COLO829 (cell line): ENCODE results near the gene USP8.
"Not testable (repeated sequence)": the region's sequence is repeated elsewhere in the genome, so short reads cannot be mapped to it uniquely, and the experiment has no call there.

Source experiments
- DNase-seq: peaks from one replicate; pipeline ENCODE4 v3.0.0; 2012; ENCODE audit warnings: low spot score

The USP8 gene

GRCh38 chr15:50440932-50441331 lies 16.7 kb downstream of the USP8 start:
- DNase-seq = no peak

GRCh38 chr15:50452927-50453326 lies 28.7 kb downstream of the USP8 start:
- no peak for DNase-seq

- no peak for DNase-seq
These were observed 34.3 kb downstream of the USP8 start for GRCh38 chr15:50458348-50459112.

- no peak for DNase-seq
These were observed 39.5 kb downstream of the USP8 start for GRCh38 chr15:50463423-50464358.

DNA sequence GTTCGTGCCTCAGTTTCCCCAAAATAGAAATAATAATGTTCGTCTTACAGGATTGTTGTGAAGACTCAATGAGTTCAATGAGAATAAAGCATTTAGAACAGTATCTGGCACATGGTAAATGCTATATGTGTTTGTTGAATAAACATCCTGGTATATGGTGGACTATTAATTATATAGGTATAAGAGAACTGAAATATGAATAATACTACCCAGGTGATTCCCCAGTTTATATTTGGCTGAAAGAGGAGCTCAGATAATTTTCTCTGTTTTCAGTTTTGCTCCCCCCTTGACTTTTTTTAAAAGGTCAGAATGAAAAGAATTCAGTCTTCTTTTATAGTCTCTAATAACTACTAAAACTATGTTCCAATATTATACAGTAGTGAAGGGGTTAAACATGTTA lies 46.9 kb downstream of the USP8 start:
- no peak for DNase-seq

- no peak for DNase-seq
These were observed 51.9 kb downstream of the USP8 start for GRCh38 chr15:50476143-50476542.

DNA sequence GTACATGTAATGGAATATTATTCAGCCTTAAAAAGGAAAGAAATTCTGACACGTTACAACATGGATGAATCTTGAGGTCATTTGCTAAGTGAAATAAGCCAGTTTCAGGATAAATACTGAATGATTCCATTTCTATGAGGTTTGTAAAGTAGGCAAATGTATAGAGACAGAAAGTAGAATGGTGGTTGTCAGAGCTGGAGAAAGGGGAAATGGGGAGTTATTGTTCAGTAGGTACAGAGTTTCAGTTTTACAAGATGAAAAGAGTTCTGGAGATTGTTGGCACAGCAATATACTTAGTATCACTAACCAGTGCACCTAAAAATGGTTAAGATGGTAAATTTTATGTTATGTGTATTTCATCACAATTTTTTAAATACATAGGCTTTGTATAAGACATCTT lies 60.6 kb downstream of the USP8 start:
- no peak for DNase-seq

DNA sequence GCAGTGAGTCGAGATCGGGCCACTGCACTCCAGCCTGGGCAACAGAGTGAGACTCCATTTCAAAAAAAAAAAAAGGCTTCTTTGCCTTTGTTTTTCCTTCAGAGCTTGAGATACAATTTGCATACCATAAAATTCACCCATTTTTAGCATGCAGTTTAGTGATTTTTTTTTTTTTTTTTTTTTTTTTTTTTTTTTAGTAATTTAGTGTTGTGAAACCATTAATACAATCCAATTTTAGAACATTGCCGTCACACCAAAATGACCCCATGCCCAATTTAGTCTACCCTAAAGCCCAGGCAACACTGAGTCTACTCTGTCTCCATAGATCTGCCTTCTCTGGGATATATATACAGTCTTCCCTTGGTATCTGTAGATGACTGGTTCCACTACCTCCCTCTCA lies 61.2 kb downstream of the USP8 start:
- no peak for DNase-seq

GRCh38 chr15:50487287-50487686 lies 63.1 kb downstream of the USP8 start:
- DNase-seq = no peak

DNA sequence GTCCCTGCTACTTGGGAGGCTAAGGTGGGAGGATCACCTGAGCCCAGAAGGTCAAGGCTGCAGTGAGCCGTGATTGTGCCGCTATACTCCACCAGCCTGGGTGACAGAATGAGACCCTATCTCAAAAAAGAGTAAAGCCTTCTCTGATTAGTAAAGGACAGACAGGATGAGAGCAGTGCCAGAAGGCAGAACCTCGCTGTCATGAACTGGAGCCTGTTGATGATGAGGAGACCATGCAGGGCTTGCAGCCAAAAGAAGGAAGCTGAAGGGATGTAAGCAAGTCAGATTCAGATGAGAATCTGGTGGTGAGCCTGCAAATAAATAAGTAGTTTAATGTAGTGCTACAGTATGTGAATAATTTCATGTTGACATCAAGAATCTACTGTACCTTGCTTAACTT lies 69.4 kb downstream of the USP8 start:
- no peak for DNase-seq

DNA sequence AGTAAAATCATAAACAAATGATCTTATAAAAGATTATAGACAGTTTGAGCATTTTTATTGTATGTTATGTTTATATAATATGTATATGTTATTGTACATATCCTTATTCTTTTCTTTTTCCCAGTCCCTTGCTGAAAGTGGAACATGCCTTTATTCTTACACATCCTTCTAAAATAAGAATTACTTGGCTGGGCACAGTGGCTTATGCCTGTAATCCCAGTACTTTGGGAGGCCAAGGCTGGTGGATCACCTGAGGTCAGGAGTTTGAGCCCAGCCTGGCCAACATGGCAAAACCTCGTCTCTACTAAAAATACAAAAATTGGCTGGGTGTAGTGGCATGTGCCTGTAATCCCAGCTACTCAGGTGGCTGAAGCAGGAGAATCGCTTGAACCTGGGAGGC lies 70.3 kb downstream of the USP8 start:
- not testable (repeated sequence) for DNase-seq

- no peak for DNase-seq
These were observed 72.5 kb downstream of the USP8 start for GRCh38 chr15:50496692-50497091.

DNA sequence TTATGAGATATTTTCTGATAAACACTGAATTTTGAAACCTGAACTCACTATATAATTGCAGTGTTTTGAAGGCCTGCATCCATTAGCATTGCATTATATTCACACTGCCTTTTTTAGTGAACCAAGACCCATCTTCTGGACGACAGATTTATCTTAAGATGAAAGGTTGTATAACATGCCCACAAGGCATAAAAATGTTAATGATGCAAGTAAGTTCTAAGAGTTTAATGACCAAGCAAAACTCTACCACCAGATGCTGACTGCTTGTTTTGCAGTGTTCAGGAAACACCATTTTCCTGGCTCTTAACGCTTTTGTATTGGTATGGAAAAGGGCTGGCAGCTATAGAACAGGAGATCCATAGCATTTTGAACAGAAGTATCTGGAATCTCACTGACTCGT lies 76.1 kb downstream of the USP8 start:
- DNase-seq = no peak

GRCh38 chr15:50501815-50502214 lies 77.6 kb downstream of the USP8 start:
- no peak for DNase-seq

DNA sequence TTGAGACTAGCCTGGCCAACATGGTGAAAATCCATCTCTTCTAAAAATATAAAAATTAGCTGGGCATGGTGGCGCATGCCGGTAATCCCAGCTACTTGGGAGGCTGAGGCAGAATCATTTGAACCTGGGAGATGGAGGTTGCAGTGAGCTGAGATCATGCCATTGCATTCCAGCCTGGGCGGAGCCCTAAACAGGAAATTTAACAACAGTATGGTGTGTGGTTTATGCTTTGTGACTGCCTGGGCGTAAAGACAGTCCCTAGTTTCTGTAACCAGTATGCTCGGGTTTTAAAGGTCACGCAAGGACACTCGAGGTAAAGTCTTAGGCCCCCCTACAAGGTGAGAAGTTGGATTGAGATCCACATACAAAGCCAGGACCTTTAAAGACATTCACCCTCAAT lies 78.9 kb downstream of the USP8 start:
- DNase-seq = no peak

DNA sequence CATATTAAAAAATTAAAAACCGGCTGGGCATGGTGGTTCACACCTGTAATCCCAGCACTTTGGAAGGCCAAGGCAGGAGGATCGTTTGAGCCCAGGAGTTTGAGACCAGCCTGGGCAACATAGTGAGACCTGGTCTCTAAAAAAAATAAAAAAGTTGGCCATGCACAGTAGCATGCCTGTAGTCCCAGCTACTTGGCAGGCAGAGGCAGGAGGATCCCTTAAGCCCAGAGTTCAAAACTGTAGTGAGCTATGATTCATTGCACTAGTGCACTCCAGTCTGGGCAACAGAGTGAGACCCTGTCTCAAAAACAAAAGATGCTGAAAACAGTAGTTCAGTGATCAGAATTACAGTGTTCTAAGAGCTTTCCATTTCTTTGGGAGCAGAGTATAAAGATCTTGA lies 81.5 kb downstream of the USP8 start:
- not testable (repeated sequence) for DNase-seq

GRCh38 chr15:50506121-50506520 lies 81.9 kb downstream of the USP8 start:
- no peak for DNase-seq

DNA sequence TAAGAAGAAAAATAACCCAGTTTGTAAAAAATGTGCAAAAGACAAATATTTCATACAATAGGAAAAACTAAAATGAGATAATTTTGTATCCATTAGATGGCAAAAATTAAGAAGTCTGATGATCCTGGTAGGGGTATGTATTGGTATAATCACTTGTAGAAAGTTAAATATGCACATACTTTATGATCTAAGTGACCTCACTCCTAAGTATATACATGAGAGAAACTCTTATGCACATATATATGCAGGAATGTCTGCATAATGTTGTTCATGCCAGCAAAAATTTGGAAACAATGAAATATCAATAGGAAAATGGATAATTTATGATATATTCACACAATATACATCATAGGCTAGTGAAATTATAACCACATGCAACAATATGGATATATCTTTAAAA lies 88.8 kb downstream of the USP8 start:
- no peak for DNase-seq

DNA sequence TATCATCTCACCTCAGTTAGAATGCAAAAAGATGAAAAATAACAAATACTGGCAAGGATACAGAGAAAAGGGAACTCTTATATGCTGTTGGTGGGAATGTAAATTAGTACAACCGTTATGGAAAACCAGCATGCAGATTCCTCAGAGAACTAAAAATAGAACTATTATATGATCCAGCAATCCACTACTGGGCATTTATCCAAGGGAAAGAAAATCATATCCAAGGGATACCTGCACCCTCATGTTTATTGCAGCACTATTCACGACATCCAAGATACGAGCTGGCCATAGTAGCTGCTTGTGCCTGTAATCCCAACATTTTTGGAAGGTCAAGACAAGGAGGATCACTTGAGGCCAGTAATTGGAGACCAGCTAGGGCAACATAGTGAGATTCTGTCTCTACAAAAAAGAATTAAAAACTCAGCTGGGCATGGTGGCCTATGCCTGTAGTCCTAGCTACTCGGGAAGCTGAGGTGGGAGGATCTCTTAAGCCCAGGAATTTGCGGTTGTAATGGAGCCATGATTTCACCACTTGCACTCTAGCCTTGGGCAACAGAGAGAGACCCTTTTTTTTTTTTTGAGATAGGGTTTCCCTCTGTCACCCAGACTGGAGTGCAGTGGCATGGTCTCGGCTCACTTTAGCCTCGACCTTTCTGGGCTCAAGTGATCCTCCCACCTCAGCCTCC lies 95.7 kb downstream of the USP8 start:
- DNase-seq = no peak

DNA sequence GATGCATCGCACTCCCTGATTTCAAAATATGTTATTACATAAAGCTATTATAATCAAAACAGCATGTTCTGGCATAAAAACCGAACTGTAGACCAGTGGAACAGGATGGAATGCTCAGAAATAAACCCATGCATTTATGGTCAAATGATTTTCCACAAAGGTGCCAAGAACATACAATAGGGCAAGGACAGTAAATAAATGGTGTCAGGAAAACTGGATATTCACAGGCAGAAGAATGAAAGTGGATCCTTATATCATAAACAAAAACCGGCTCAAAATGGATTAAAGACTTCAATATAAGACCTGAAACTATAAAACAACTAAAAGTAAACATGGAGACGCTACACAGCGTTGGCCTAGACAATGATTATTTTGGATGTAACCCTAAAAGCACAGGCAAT lies 99.6 kb downstream of the USP8 start:
- DNase-seq = no peak

GRCh38 chr15:50531163-50531562 lies 107.0 kb downstream of the USP8 start:
- DNase-seq = no peak

- no peak for DNase-seq
These were observed 107.6 kb downstream of the USP8 start for GRCh38 chr15:50531766-50532165.

DNA sequence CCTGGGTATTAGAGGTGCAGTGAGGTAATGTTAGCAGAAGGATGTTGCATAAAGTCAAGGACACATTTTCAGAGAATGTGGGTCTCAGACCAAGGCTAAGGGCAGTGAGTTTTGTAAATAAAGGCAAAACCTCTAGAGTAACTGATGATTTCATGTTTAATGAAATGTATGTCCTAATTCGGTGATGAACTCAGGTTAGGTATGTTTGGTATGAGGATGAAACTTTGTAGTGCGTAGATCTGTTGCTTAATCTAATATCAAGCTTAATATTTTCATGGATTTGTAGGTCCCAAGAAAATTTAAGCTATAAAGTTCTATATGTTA lies 118.6 kb downstream of the USP8 start:
- DNase-seq = no peak
